Suprapubic skin (tissue), 4 donors: ENCODE data around the gene KLK3.

ENCODE experiments used
- POLR2A ChIP-seq, 2 donors: fragments of 450-650 bp; IDR thresholded peaks; one replicate each; pipeline ENCODE4 v1.6.1; 2017; ENCODE audit warnings: antibody characterized with exemption in 2 of 2, mild to moderate bottlenecking in 2 of 2, moderate library complexity in 2 of 2
- POLR2AphosphoS5 ChIP-seq, 3 donors: sonication (generic); formaldehyde crosslinking; IDR thresholded peaks; one replicate each; pipeline ENCODE4 v1.6.1; 2017; ENCODE audit warnings: antibody characterized with exemption in 3 of 3
- TF ChIP-seq, protein P1 (sequence below), 2 donors: fragments of 200-600 bp in 1 of 2; fragments of 450-650 bp in 1 of 2; sonication (generic) in 1 of 2; IDR thresholded peaks; one replicate each; pipeline ENCODE4 v1.5.1; 2016 to 2019; ENCODE audit warnings: antibody characterized with exemption in 2 of 2, mild to moderate bottlenecking in 1 of 2, moderate library complexity in 1 of 2

DNA sequence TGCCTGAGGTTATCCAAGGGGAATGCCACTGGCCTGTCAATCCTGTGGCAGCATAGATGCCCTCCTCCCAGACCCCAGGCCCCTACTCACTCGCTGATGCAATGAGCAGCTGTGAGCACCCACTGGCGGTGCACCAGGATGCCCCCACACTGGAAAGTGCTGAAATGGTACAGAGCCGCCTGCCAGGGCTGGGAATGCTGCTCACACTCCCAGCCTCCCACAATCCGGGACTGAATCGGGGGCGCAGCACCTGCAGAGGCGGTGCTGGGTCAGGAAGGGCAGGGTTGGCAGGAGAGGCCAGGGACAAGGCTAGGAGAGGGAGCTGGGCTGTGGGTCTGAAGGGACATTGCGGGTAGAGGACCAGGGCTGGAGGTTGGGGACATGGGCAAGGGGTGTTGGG is 33.1 kb upstream of the KLK3 start:
- TF ChIP-seq POLR2A (IDR thresholded peaks at IDR 0.05) (no peak), POLR2AphosphoS5 (IDR thresholded peaks at IDR 0.05) (no peak)
- TF ChIP-seq, protein P1, sequence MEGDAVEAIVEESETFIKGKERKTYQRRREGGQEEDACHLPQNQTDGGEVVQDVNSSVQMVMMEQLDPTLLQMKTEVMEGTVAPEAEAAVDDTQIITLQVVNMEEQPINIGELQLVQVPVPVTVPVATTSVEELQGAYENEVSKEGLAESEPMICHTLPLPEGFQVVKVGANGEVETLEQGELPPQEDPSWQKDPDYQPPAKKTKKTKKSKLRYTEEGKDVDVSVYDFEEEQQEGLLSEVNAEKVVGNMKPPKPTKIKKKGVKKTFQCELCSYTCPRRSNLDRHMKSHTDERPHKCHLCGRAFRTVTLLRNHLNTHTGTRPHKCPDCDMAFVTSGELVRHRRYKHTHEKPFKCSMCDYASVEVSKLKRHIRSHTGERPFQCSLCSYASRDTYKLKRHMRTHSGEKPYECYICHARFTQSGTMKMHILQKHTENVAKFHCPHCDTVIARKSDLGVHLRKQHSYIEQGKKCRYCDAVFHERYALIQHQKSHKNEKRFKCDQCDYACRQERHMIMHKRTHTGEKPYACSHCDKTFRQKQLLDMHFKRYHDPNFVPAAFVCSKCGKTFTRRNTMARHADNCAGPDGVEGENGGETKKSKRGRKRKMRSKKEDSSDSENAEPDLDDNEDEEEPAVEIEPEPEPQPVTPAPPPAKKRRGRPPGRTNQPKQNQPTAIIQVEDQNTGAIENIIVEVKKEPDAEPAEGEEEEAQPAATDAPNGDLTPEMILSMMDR (IDR thresholded peaks at IDR 0.05): no peak
